OCI-LY3 (cell line): ENCODE data around the gene ARHGAP40.

Experiments used
- EZH2phosphoT487 ChIP-seq: fragments of 200-600 bp; shearing (Covaris generic); IDR thresholded peaks from 2 replicates; pipeline ENCODE4 v1.6.1; 2018; ENCODE audit warnings: antibody characterized with exemption, mixed run types, low read depth
- TF ChIP-seq, protein P1 (sequence below): fragments of 200-600, 300-600 bp; sonication (generic); IDR thresholded peaks from 2 replicates; pipeline ENCODE4 v1.5.1; 2014; ENCODE audit warnings: antibody characterized with exemption, low read length, low read depth

DNA sequence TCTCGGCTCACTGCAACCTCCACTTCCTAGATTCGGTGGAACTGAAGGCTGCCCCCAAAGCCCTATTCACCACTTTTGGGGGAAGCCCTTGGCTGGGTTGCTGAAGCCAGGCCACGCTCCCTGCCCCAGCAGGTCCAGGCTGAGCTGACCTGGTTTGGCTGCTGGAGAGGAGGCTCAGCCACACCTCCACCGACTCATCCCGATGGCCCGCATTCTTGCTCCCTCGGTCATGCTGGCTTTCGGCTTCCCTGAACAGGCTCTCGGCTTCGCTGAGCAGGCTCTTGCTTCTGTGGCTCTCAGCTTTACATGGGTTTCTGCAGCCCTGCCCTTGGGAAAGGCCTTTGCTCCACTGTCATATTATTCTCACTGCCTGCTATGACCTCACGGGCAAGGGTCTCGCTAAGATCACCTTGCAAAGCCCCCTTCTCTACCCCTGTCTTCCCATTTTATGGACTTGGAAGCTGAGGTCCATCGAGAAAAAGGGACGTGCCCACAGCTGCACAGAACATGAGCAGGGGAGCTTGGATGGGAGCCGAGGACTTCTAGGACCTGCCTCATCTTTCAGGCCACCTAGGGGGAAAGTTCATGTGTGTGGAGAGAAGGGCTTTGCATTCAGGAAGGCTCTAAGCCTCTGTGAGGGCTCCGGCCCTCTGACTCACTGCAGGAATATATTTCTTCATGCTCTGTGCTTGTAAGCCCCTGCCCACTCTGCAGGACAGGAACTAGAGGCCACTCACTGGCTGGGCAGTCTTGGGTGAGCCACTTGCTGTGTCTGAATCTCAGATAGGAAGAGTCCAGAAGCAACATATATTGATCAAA lies 15.6 kb downstream of the ARHGAP40 start:
- TF ChIP-seq, protein P1, sequence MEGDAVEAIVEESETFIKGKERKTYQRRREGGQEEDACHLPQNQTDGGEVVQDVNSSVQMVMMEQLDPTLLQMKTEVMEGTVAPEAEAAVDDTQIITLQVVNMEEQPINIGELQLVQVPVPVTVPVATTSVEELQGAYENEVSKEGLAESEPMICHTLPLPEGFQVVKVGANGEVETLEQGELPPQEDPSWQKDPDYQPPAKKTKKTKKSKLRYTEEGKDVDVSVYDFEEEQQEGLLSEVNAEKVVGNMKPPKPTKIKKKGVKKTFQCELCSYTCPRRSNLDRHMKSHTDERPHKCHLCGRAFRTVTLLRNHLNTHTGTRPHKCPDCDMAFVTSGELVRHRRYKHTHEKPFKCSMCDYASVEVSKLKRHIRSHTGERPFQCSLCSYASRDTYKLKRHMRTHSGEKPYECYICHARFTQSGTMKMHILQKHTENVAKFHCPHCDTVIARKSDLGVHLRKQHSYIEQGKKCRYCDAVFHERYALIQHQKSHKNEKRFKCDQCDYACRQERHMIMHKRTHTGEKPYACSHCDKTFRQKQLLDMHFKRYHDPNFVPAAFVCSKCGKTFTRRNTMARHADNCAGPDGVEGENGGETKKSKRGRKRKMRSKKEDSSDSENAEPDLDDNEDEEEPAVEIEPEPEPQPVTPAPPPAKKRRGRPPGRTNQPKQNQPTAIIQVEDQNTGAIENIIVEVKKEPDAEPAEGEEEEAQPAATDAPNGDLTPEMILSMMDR: no peak
- no peak for TF ChIP-seq EZH2phosphoT487
